DND-41 (cell line): ENCODE data around the gene TGM6.

ENCODE experiments used
- ATAC-seq: fragments of 200-7000 bp; cut with Tn5 transposase; 3 replicates; pipeline ENCODE4 v1.9.1; 2021; ENCODE audit warnings: low read depth; ENCODE audit not compliant: insufficient read depth
- DNase-seq: peaks from one replicate; pipeline ENCODE4 v3.0.0-alpha.2; 2020
- H2AFZ ChIP-seq: 2 replicates; pipeline ENCODE4 v1.6.0; 2012; ENCODE audit warnings: low read depth, low read length
- H3K27ac ChIP-seq: 2 replicates; pipeline ENCODE4 v1.5.1; 2012; ENCODE audit warnings: low read length, inconsistent platforms
- H3K27me3 ChIP-seq: fragments of 200-600 bp; sonication (generic); 2 replicates; pipeline ENCODE4 v1.6.0; 2012; ENCODE audit warnings: low read length, mild to moderate bottlenecking, inconsistent platforms; ENCODE audit not compliant: insufficient read depth, poor library complexity
- H3K36me3 ChIP-seq: 2 replicates; pipeline ENCODE4 v1.5.1; 2012; ENCODE audit warnings: low read length, inconsistent platforms; ENCODE audit not compliant: insufficient read depth
- H3K4me1 ChIP-seq: 2 replicates; pipeline ENCODE4 v1.5.1; 2012; ENCODE audit warnings: mild to moderate bottlenecking, low read length; ENCODE audit not compliant: insufficient read depth
- H3K4me2 ChIP-seq: 2 replicates; pipeline ENCODE4 v1.6.0; 2012; ENCODE audit warnings: mild to moderate bottlenecking, moderate library complexity, low read length, inconsistent platforms; ENCODE audit not compliant: insufficient read depth
- H3K4me3 ChIP-seq, 2 experiments: fragments of 200-600 bp in 1 of 2; shearing (Covaris generic) in 1 of 2; 2 replicates each; pipeline ENCODE4 v1.5.1; 2012 to 2016; ENCODE audit warnings: inconsistent platforms in 2 of 2, low read length in 2 of 2, mild to moderate bottlenecking in 2 of 2, low read depth in 1 of 2, moderate library complexity in 1 of 2
- H3K79me2 ChIP-seq: 2 replicates; pipeline ENCODE4 v1.6.0; 2012; ENCODE audit warnings: low read length, inconsistent platforms; ENCODE audit not compliant: insufficient read depth
- H3K9ac ChIP-seq: 2 replicates; pipeline ENCODE4 v1.6.0; 2012; ENCODE audit warnings: low read depth, mild to moderate bottlenecking, inconsistent platforms, low read length, moderate library complexity
- H3K9me3 ChIP-seq: 2 replicates; pipeline ENCODE4 v1.5.1; 2012; ENCODE audit warnings: low read length, moderate library complexity, mild to moderate bottlenecking, inconsistent platforms; ENCODE audit not compliant: insufficient read depth, severe bottlenecking
- H4K20me1 ChIP-seq: 2 replicates; pipeline ENCODE4 v1.6.0; 2012; ENCODE audit warnings: low read length; ENCODE audit not compliant: insufficient read depth
- CTCF ChIP-seq: IDR thresholded peaks from 2 replicates; pipeline ENCODE4 v1.5.1; 2012; ENCODE audit warnings: borderline replicate concordance, low read length, moderate library complexity, mild to moderate bottlenecking; ENCODE audit not compliant: poor library complexity, severe bottlenecking; ENCODE audit errors: extremely low read depth
- EZH2 ChIP-seq: IDR thresholded peaks from 3 replicates; pipeline ENCODE4 v1.6.1; 2012; ENCODE audit warnings: borderline replicate concordance, low read depth, mild to moderate bottlenecking, moderate library complexity, low read length, inconsistent platforms; ENCODE audit not compliant: severe bottlenecking

Gene TGM6

DNA sequence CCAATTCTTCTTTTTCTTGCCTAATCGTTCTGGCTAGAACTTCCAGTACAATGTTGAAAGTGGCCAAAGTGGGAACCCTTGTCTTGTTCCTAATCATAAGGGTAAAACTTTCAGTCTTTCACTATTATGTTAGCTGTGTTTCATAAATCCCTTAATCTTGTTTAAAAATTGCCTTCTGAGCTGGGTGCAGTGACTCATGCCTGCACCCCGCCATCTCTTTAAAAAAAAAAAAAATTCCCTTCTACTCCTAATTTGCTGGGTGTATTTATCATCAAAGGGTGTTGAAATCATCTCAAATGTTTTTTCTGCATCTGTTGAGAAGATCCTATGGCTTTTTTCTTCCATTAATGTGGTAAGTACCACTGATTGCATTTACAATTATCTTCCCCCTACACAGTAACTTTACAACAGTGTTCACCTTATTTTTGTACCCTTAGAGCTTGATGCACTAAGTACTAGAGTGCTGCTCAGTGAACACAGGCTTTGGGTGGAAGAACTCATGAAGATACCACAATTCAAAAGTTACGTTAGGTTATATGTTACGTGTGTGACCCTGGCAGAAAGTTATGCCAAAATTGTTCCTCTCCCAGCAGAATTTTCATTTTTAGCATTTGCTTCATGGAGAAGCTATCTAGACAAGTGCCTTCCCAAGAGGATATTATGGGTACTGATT is 80.2 kb downstream of the TGM6 start:
- TF ChIP-seq CTCF (no peak), EZH2 (no peak)
- no peak overlapping the region for H3K27ac ChIP-seq
- H4K20me1 ChIP-seq: peaks cover 58% of the 10 kb centered on the region

DNA sequence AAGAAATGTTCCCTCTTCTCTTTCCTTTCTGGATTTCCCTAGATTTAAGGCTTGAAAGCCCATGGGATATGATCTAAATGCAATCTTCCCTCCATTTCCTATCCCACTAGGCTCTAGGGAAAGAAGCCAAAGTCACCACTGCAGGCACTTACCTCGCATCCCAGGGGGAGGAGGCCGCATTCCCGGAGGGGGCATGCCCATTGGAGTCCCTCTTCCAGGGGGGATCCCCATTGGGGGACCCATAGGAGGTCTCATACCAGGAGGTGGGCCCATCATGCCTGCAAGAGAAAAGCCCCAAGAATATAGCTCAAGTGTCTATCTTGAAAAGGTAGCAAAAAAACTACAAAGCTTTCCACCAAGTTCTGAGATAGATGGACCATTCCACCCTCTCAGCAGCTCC is 81.8 kb downstream of the TGM6 start:
- no peak overlapping the region for H3K27ac ChIP-seq
- H3K9me3 ChIP-seq: no peaks in the 10 kb centered on the region
- H3K79me2 ChIP-seq: peaks cover 38% of the 10 kb centered on the region
- TF ChIP-seq EZH2 (no peak), CTCF (no peak)
- peaks cover 96% of the 10 kb centered on the region for H3K36me3 ChIP-seq
- DNase-seq (no peak), ATAC-seq (no peak)
- H3K27me3 ChIP-seq: no peaks in the 10 kb centered on the region
- H3K4me3 ChIP-seq: no peak overlapping the region
- H3K4me1 ChIP-seq: peaks cover 11% of the 10 kb centered on the region
- peaks cover 73% of the 10 kb centered on the region for H4K20me1 ChIP-seq
- no peak overlapping the region for H2AFZ ChIP-seq
- H3K9ac ChIP-seq: no peak overlapping the region
- H3K4me2 ChIP-seq: no peak overlapping the region

More for the DNA sequence above, 80.2 kb downstream of the TGM6 start:
- Histone ChIP-seq H3K4me3 (no peak overlapping the region), H2AFZ (no peak overlapping the region), H3K9ac (no peak overlapping the region), H3K36me3 (peaks cover 80% of the 10 kb centered on the region), H3K4me1 (peaks cover under 1% of the 10 kb centered on the region; the same call in 1 of the 2 replicates), H3K27me3 (no peaks in the 10 kb centered on the region), H3K79me2 (peaks cover 22% of the 10 kb centered on the region), H3K4me2 (no peak overlapping the region), H3K9me3 (no peaks in the 10 kb centered on the region)
- no peak for ATAC-seq
- no peak for DNase-seq

GRCh38 chr20:2463616-2464365 is 83.1 kb downstream of the TGM6 start:
- H4K20me1 ChIP-seq: peaks cover 86% of the 10 kb centered on the region
- DNase-seq (no peak), ATAC-seq (no peak)
- no peaks in the 10 kb centered on the region for H3K9me3 ChIP-seq
- no peak overlapping the region for H3K9ac ChIP-seq
- TF ChIP-seq EZH2 (no peak), CTCF (no peak)
- H3K79me2 ChIP-seq: peaks cover 52% of the 10 kb centered on the region
- H3K4me1 ChIP-seq: peaks cover 24% of the 10 kb centered on the region
- H3K27me3 ChIP-seq: no peaks in the 10 kb centered on the region
- no peak overlapping the region for H3K4me2 ChIP-seq
- no peak overlapping the region for H2AFZ ChIP-seq
- H3K36me3 ChIP-seq: peaks cover 99% of the 10 kb centered on the region
- H3K27ac ChIP-seq: no peak overlapping the region
- no peak overlapping the region for H3K4me3 ChIP-seq
